ENCODE results near the gene PTPRE. TPM values are rescaled to one million over a fixed set of nuclear protein-coding genes. Genes with fewer than 3 reads are reported as not detected.

PTPRE gene
- total and polyA plus RNA-seq, 10 of the 15 experiments (the other 5 are each of a cell fraction or from before 2014, with no cell fraction given): 2.9 to 7.6 (median 5.8) TPM

GRCh38 chr10:128044186-128044585, 137.3 kb downstream of the PTPRE start (continued):
- TF ChIP-seq ZBED1 (IDR thresholded peaks at IDR 0.05; ENCODE audit: borderline replicate concordance): no peak
- TF ChIP-seq, protein P1, sequence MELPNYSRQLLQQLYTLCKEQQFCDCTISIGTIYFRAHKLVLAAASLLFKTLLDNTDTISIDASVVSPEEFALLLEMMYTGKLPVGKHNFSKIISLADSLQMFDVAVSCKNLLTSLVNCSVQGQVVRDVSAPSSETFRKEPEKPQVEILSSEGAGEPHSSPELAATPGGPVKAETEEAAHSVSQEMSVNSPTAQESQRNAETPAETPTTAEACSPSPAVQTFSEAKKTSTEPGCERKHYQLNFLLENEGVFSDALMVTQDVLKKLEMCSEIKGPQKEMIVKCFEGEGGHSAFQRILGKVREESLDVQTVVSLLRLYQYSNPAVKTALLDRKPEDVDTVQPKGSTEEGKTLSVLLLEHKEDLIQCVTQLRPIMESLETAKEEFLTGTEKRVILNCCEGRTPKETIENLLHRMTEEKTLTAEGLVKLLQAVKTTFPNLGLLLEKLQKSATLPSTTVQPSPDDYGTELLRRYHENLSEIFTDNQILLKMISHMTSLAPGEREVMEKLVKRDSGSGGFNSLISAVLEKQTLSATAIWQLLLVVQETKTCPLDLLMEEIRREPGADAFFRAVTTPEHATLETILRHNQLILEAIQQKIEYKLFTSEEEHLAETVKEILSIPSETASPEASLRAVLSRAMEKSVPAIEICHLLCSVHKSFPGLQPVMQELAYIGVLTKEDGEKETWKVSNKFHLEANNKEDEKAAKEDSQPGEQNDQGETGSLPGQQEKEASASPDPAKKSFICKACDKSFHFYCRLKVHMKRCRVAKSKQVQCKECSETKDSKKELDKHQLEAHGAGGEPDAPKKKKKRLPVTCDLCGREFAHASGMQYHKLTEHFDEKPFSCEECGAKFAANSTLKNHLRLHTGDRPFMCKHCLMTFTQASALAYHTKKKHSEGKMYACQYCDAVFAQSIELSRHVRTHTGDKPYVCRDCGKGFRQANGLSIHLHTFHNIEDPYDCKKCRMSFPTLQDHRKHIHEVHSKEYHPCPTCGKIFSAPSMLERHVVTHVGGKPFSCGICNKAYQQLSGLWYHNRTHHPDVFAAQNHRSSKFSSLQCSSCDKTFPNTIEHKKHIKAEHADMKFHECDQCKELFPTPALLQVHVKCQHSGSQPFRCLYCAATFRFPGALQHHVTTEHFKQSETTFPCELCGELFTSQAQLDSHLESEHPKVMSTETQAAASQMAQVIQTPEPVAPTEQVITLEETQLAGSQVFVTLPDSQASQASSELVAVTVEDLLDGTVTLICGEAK (IDR thresholded peaks at IDR 0.05; ENCODE audit: borderline replicate concordance): no peak
- TF ChIP-seq CBX5 (IDR thresholded peaks at IDR 0.05; ENCODE audit: low read depth): no peak
- TF ChIP-seq CREM (IDR thresholded peaks at IDR 0.05; ENCODE audit: low read depth): no peak
- no peak for TF ChIP-seq FOXK2 (IDR thresholded peaks at IDR 0.05)
- no peak for TF ChIP-seq RAD51 (IDR thresholded peaks at IDR 0.05)
- TF ChIP-seq, protein P2, sequence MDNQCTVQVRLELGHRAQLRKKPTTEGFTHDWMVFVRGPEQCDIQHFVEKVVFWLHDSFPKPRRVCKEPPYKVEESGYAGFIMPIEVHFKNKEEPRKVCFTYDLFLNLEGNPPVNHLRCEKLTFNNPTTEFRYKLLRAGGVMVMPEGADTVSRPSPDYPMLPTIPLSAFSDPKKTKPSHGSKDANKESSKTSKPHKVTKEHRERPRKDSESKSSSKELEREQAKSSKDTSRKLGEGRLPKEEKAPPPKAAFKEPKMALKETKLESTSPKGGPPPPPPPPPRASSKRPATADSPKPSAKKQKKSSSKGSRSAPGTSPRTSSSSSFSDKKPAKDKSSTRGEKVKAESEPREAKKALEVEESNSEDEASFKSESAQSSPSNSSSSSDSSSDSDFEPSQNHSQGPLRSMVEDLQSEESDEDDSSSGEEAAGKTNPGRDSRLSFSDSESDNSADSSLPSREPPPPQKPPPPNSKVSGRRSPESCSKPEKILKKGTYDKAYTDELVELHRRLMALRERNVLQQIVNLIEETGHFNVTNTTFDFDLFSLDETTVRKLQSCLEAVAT (IDR thresholded peaks at IDR 0.05): no peak
